B cell (primary cell): ENCODE results near the gene NOG. TPM values are rescaled to one million over a fixed set of nuclear protein-coding genes. Genes with fewer than 3 reads are reported as not detected.

ENCODE experiments used
- ATAC-seq: fragments of 200-7000 bp; cut with Tn5 transposase; one replicate; pipeline ENCODE4 v1.10.0; 2021; ENCODE audit warnings: low read depth, mild to moderate bottlenecking, moderate number of reproducible peaks, moderate library complexity
- CTCF ChIA-PET: fragments of 350-600 bp; sonication (Branson Sonifier 250); formaldehyde crosslinking; loops from one replicate; lab custom pipeline; 2021; ENCODE audit warnings: antibody characterized with exemption, inconsistent platforms; lab: Charles Lee
- POLR2A ChIA-PET: fragments of 350-600 bp; sonication (Branson Sonifier 250); formaldehyde crosslinking; loops from one replicate; lab custom pipeline; 2021; ENCODE audit warnings: antibody characterized with exemption; lab: Charles Lee
- DNase-seq: peaks from one replicate; pipeline ENCODE4 v3.0.0; 2013
- H2AFZ ChIP-seq: 2 replicates; pipeline ENCODE4 v1.6.1; 2012; ENCODE audit warnings: mild to moderate bottlenecking, low read depth, low read length; ENCODE audit not compliant: insufficient read depth, poor library complexity, severe bottlenecking
- H3K27ac ChIP-seq, 2 donors: 1 replicate in 1 of 2; 2 replicates in 1 of 2; pipeline ENCODE4 v1.5.1; 2012 to 2013; ENCODE audit warnings: low read length in 2 of 2, mild to moderate bottlenecking in 2 of 2, moderate library complexity in 1 of 2
- H3K27me3 ChIP-seq, 4 experiments: fragments of 200-600 bp in 1 of 4; sonication (generic) in 1 of 4; replicated peaks in 1 of 4; 1 replicate in 2 of 4; 2 replicates in 2 of 4; pipeline versions ENCODE4 v1.6.1 to v1.7.0; 2013 to 2016; ENCODE audit warnings: low read length in 3 of 4, mild to moderate bottlenecking in 2 of 4, mixed read lengths in 1 of 4, moderate library complexity in 1 of 4; ENCODE audit not compliant: insufficient read depth in 4 of 4, control insufficient read depth in 3 of 4; ENCODE audit errors: control extremely low read depth in 1 of 4
- H3K36me3 ChIP-seq, 2 experiments: replicated peaks in 1 of 2; 1 replicate in 1 of 2; 2 replicates in 1 of 2; pipeline versions ENCODE4 v1.6.1 to v1.7.1; 2013; ENCODE audit warnings: low read length in 1 of 2; ENCODE audit not compliant: insufficient read depth in 2 of 2, control insufficient read depth in 1 of 2; ENCODE audit errors: control extremely low read depth in 1 of 2, extremely low read depth in 1 of 2
- H3K4me1 ChIP-seq, 2 donors: fragments of 200-600 bp in 1 of 2; sonication (generic) in 1 of 2; 1 replicate in 1 of 2; 2 replicates in 1 of 2; pipeline versions ENCODE4 v1.5.1 to v1.6.1; 2013 to 2017; ENCODE audit warnings: low read length in 2 of 2; ENCODE audit not compliant: control insufficient read depth in 2 of 2, insufficient read depth in 2 of 2
- H3K4me2 ChIP-seq: replicated peaks from 2 replicates; pipeline ENCODE3; 2012; ENCODE audit warnings: mild to moderate bottlenecking, low read depth, low read length; ENCODE audit not compliant: poor library complexity, severe bottlenecking
- H3K4me3 ChIP-seq, 5 experiments: fragments of 200-600 bp in 1 of 5; sonication (generic) in 1 of 5; 1 replicate in 3 of 5; 2 replicates in 2 of 5; pipeline versions ENCODE4 v1.5.1 to v1.7.0; 2011 to 2016; ENCODE audit warnings: low read length in 4 of 5, mild to moderate bottlenecking in 4 of 5, low read depth in 2 of 5, control low read depth in 1 of 5, moderate library complexity in 1 of 5; ENCODE audit not compliant: insufficient read depth in 1 of 5; ENCODE audit errors: control extremely low read depth in 1 of 5, extremely low read depth in 1 of 5
- H3K79me2 ChIP-seq: fragments of 200-600 bp; sonication (generic); one replicate; pipeline ENCODE4 v1.6.0; 2016; ENCODE audit warnings: low read length; ENCODE audit not compliant: control insufficient read depth, insufficient read depth
- H3K9ac ChIP-seq: fragments of 200-600 bp; sonication (generic); 2 replicates; pipeline ENCODE4 v1.6.1; 2017; ENCODE audit warnings: mild to moderate bottlenecking, low read length, moderate library complexity
- H3K9me3 ChIP-seq, 3 donors: one replicate each; pipeline versions ENCODE4 v1.6.1 to v1.7.1; 2013; ENCODE audit warnings: low read length in 2 of 3; ENCODE audit not compliant: control insufficient read depth in 2 of 3, insufficient read depth in 1 of 3; ENCODE audit errors: control extremely low read depth in 1 of 3
- H4K20me1 ChIP-seq: 2 replicates; pipeline ENCODE4 v1.6.0; 2012; ENCODE audit warnings: mild to moderate bottlenecking, low read length; ENCODE audit not compliant: insufficient read depth, control insufficient read depth, poor library complexity, severe bottlenecking
- H3K27ac Mint-ChIP-seq: one replicate; pipeline ENCODE4 v1.8.0; 2021; ENCODE audit warnings: mixed read lengths
- H3K27me3 Mint-ChIP-seq: one replicate; pipeline ENCODE4 v1.8.0; 2021; ENCODE audit warnings: mixed read lengths
- H3K4me1 Mint-ChIP-seq: one replicate; pipeline ENCODE4 v1.8.0; 2021; ENCODE audit warnings: mixed read lengths
- H3K4me3 Mint-ChIP-seq: one replicate; pipeline ENCODE4 v1.8.0; 2021; ENCODE audit warnings: mixed read lengths
- H3K9me3 Mint-ChIP-seq: one replicate; pipeline ENCODE4 v1.8.0; 2022; ENCODE audit warnings: mixed read lengths; ENCODE audit not compliant: insufficient read depth
- EZH2 ChIP-seq: IDR thresholded peaks from 2 replicates; pipeline ENCODE4 v1.6.1; 2012; ENCODE audit warnings: borderline replicate concordance, low read depth, mild to moderate bottlenecking, moderate library complexity, low read length; ENCODE audit not compliant: insufficient read depth, poor library complexity, severe bottlenecking
- WGBS: methylation state at CpG from one replicate; pipeline ENCODE4 v1.1.5; 2013; ENCODE audit warnings: missing lambda C conversion rate; ENCODE audit not compliant: insufficient coverage; 5-methylcytosine and 5-hydroxymethylcytosine counted together
- intact Hi-C: fragments of 100-400 bp; cut with micrococcal nuclease; formaldehyde crosslinking; loops from one replicate; pipeline ENCODE4 v1.10.0; 2022
- polyA plus RNA-seq: library from polyadenylated mRNA; depleted of rRNA; stranded (reverse); fragments of >200 nt; gene quantifications from 2 replicates; pipeline ENCODE4 v1.2.3, GENCODE V29; 2012
- total RNA-seq, 2 donors: library from RNA; stranded (reverse); fragments of 120-200 nt in 1 of 2; gene quantifications; 1 replicate in 1 of 2; 2 replicates in 1 of 2; pipeline versions ENCODE4 v1.2.3 to v1.2.4, GENCODE V29; 2013 to 2022
- TF ChIP-seq, protein P1 (sequence below): fragments of 200-600 bp; IDR thresholded peaks from one replicate; pipeline ENCODE4 v1.8.0; 2022; ENCODE audit warnings: antibody characterized with exemption, mild to moderate bottlenecking

Gene NOG
- total and polyA plus RNA-seq, 2 donors (not counting 1 experiment from before 2014, with no cell fraction given), result not detected

DNA sequence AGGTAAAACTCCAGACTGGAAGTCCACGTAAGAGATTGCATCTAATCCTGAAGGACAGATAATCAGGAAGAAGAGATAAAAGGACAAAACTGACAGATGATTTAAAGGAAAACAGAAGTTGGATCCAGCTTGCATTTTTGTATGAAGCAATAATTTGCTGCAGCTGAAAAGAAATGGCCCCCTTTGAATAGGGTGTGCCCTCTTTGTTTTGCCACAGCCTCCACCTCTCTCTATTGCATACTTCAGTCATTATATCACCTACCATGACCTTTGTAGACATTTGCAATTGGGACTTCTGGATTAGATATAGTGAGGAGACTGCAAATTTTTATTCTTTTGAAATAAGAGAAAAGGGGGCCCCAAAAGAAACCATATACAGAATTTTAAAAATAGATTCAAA lies 8.1 kb downstream of the NOG start:
- H2AFZ ChIP-seq, result no peak overlapping the region
- ChIA-PET CTCF (no interaction called here), POLR2A (no interaction called here)
- H3K27ac Mint-ChIP-seq, result no peak overlapping the region
- no peaks in the 10 kb centered on the region for H3K9me3 Mint-ChIP-seq
- intact Hi-C loops, result no loop called here
- H3K4me2 ChIP-seq, result no peak overlapping the region
- WGBS, result no CpG with 5 or more reads among the region's 1 CpG
- no peaks in the 10 kb centered on the region for H3K36me3 ChIP-seq
- H3K4me1 Mint-ChIP-seq, result peaks cover 10% of the 10 kb centered on the region
- peaks cover 59% of the 10 kb centered on the region for H3K27me3 Mint-ChIP-seq
- no peaks in the 10 kb centered on the region for H3K79me2 ChIP-seq
- H3K27ac ChIP-seq, result no peak overlapping the region
- H3K4me3 ChIP-seq, result no peak overlapping the region
- ATAC-seq (no peak), DNase-seq (no peak)
- peaks cover 13 to 14% of the 10 kb centered on the region in 2 donors for H3K4me1 ChIP-seq
- no peak overlapping the region for H3K9ac ChIP-seq
- TF ChIP-seq, protein P1, sequence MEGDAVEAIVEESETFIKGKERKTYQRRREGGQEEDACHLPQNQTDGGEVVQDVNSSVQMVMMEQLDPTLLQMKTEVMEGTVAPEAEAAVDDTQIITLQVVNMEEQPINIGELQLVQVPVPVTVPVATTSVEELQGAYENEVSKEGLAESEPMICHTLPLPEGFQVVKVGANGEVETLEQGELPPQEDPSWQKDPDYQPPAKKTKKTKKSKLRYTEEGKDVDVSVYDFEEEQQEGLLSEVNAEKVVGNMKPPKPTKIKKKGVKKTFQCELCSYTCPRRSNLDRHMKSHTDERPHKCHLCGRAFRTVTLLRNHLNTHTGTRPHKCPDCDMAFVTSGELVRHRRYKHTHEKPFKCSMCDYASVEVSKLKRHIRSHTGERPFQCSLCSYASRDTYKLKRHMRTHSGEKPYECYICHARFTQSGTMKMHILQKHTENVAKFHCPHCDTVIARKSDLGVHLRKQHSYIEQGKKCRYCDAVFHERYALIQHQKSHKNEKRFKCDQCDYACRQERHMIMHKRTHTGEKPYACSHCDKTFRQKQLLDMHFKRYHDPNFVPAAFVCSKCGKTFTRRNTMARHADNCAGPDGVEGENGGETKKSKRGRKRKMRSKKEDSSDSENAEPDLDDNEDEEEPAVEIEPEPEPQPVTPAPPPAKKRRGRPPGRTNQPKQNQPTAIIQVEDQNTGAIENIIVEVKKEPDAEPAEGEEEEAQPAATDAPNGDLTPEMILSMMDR, result no peak
- no peak for TF ChIP-seq EZH2
- no peak overlapping the region for H3K4me3 Mint-ChIP-seq
- no peaks in the 10 kb centered on the region for H3K9me3 ChIP-seq
- H4K20me1 ChIP-seq, result no peaks in the 10 kb centered on the region
- H3K27me3 ChIP-seq, result peaks cover 0 to 24% (median 16%) of the 10 kb centered on the region in 4 experiments

DNA sequence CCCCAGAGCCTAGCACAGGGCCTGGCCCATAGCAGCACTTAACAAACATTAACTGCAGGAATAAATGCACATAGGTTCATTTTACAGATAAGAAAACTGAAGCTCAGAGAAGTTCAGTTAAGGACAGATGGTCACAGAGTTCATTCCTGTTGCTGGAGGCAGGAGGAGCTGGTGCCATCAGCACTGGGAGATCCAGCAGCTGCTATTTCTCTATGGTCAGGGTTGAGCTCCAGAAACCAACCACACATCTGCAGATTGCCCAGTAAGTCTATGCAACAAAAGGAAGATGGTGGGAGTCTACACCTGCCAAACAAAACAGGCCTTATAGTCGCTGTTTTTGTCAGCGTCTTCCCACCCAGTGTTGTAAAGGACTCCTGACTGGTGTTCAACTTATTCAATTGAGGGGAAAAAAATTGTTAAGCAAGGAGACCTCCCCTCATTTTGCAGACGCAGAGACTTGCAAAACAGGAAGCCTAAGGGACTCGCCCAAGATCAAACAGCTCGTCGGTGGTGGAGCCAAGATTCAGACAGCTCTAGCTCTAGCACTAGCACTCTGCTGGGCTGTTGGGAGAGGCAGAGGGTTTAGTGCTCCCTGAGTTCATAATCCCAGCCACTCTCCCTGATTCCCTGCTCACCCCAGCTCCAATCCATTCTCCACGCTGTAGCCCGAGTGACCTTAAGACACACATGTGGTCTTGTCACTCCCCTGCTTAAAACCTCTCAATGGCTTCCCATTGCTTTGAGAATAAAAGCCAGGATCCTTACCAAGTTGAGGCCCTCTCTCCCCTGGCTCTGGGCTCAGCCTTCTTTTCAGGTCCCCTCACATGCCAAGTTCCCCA lies 9.0 kb downstream of the NOG start:
- H3K9ac ChIP-seq, result no peak overlapping the region
- no peak overlapping the region for H3K4me3 Mint-ChIP-seq
- H3K27ac Mint-ChIP-seq, result no peak overlapping the region
- ATAC-seq, result no peak
- H3K36me3 ChIP-seq, result no peaks in the 10 kb centered on the region
- no peak overlapping the region for H2AFZ ChIP-seq
- no peak overlapping the region for H3K4me3 ChIP-seq
- no peaks in the 10 kb centered on the region for H3K9me3 Mint-ChIP-seq
- H3K27ac ChIP-seq, result no peak overlapping the region
- no peak overlapping the region for H3K4me2 ChIP-seq
- peaks cover 3% of the 10 kb centered on the region for H3K4me1 Mint-ChIP-seq
- no peak for DNase-seq
- POLR2A ChIA-PET, result no interaction called here
- TF ChIP-seq, protein P1, result no peak
- no peak for TF ChIP-seq EZH2
- no peaks in the 10 kb centered on the region for H3K79me2 ChIP-seq
- peaks cover 0 to 17% (median 10%) of the 10 kb centered on the region in 4 experiments for H3K27me3 ChIP-seq
- H3K9me3 ChIP-seq, result no peaks in the 10 kb centered on the region
- H3K4me1 ChIP-seq, result peaks cover 5 to 7% of the 10 kb centered on the region in 2 donors
- peaks cover 55% of the 10 kb centered on the region for H3K27me3 Mint-ChIP-seq
- no peaks in the 10 kb centered on the region for H4K20me1 ChIP-seq
- CTCF ChIA-PET, result interaction anchor here (1.2 kb wide), 1 partner anchor 113 kb away, joined by 3 read pairs; no protein-coding TSS in a partner anchor
- 80% methylated on average over 7 of the region's 8 CpGs for WGBS
- intact Hi-C loops, result no loop called here
